ENCODE data around the gene MFSD1. TPM values are rescaled to one million over a fixed set of nuclear protein-coding genes. Genes with fewer than 3 reads are reported as not detected.

The MFSD1 gene
- total RNA-seq, 1 experiment from 2014 or later, result 23.9 TPM

DNA sequence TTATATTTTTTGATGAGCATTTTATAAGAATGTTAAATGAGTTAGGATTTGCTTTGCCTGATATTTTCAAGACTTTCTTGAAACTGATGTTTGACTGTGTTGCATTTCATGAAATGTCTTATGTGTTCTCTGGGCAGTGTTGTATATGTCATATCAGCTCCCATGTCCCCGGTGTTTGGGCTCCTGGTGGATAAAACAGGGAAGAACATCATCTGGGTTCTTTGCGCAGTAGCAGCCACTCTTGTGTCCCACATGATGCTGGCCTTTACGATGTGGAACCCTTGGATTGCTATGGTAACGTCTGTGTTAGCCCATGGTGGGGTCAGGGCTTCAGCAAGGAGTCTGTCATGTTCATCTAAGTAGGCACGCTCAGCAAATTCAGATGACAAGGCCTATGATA, 20.0 kb downstream of the MFSD1 start:
- no peaks in the 10 kb centered on the region; the same call in 1 of the 2 replicates for H3K36me3 ChIP-seq
- H3K4me3 ChIP-seq, result no peak overlapping the region
- H3K4me1 ChIP-seq, result no peaks in the 10 kb centered on the region
- no peaks in the 10 kb centered on the region for H3K27me3 ChIP-seq
- H3K27ac ChIP-seq, result no peak overlapping the region
- H3K9me3 ChIP-seq (replicated peaks), result no peaks in the 10 kb centered on the region
- DNase-seq, result no peak

DNA sequence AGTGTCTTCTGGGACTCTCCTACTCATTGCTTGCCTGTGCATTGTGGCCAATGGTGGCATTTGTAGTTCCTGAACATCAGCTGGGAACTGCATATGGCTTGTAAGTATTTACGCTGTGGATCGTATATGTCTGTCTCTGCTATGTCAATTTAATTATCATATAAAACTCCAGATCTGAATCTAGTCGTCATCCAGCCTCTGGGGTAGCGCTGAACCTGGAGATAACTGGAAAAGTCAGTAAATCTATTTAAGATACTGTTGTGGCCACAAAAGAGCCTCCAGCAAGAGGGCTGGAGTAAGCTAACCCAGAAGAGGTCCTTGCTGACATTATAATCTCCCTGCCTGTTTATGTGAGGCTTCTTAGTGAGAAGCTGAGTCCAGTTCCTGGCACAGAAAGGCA, 21.6 kb downstream of the MFSD1 start:
- Histone ChIP-seq H3K9me3 (replicated peaks) (no peaks in the 10 kb centered on the region), H3K27ac (no peak overlapping the region), H3K4me1 (no peaks in the 10 kb centered on the region), H3K36me3 (no peaks in the 10 kb centered on the region; the same call in 1 of the 2 replicates), H3K4me3 (no peak overlapping the region), H3K27me3 (no peaks in the 10 kb centered on the region)
- DNase-seq, result no peak

DNA sequence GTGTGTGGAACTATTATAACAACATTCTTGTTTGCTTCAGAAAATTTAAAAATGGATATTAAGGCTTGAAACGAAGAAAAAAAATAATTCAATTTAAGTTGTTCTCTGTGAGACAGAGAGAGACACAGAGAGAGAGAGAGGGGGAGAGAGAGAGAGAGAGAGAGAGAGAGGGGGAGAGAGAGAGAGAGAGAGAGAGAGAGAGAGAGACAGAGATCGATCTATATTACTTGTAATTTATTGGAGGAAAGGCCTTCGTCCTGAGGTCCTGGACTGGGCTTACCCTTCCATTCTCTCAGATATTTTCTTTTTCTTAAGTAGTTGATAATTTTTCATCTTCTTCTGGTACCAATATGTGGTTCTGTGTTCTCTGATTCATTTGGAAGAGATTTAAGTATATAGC, 25.9 kb downstream of the MFSD1 start:
- no peaks in the 10 kb centered on the region for H3K27me3 ChIP-seq
- DNase-seq, result no peak
- H3K4me1 ChIP-seq, result no peaks in the 10 kb centered on the region
- no peaks in the 10 kb centered on the region; the same call in 1 of the 2 replicates for H3K36me3 ChIP-seq
- H3K9me3 ChIP-seq (replicated peaks), result no peaks in the 10 kb centered on the region
- no peak overlapping the region for H3K4me3 ChIP-seq
- no peak overlapping the region for H3K27ac ChIP-seq

DNA sequence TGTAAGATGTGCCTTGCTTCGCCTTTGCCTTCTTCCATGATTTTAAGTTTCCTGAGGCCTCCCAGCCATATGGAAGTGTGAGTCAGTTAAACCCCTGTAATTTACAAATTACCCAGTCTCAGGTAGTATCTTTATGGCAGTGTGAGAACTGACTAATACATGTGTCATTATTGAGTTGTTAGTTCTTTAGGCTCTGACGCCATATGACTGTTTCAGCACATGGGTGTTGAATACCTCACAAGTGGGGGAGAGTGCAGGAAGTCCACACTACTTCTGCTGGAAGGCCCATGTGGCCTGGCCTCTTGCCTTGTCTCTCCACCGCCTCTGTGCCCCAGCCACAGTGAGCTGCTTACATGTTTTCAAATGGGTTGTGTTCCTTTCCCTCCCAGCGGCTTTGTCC, 28.5 kb downstream of the MFSD1 start:
- Histone ChIP-seq H3K27ac (no peak overlapping the region), H3K36me3 (no peaks in the 10 kb centered on the region; the same call in 1 of the 2 replicates), H3K9me3 (replicated peaks) (no peaks in the 10 kb centered on the region), H3K4me3 (no peak overlapping the region), H3K4me1 (no peaks in the 10 kb centered on the region), H3K27me3 (no peaks in the 10 kb centered on the region)
- DNase-seq, result no peak

DNA sequence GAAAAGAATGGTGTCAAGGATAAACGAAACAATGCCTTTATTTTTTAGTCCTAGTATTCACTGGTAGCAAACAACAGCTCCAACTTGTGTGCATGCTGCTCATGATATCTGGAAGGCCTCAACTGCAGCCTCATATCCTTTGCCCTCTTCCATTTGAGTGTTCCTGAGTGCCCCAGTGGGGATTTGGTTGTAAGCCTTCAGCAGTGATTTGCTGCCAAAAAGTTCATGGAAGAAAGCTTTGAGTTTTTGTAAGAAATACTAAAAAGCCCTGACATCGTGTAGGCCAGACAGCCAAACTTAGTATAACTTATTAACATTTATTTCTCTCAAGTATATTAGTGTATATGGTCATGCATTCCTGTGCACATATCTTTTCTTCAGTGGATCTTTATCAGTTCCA, 30.0 kb downstream of the MFSD1 start:
- no peak overlapping the region for H3K4me3 ChIP-seq
- no peaks in the 10 kb centered on the region; the same call in 1 of the 2 replicates for H3K36me3 ChIP-seq
- H3K9me3 ChIP-seq (replicated peaks), result no peaks in the 10 kb centered on the region
- H3K27me3 ChIP-seq, result no peaks in the 10 kb centered on the region
- no peak overlapping the region for H3K27ac ChIP-seq
- H3K4me1 ChIP-seq, result no peaks in the 10 kb centered on the region
- no peak for DNase-seq

DNA sequence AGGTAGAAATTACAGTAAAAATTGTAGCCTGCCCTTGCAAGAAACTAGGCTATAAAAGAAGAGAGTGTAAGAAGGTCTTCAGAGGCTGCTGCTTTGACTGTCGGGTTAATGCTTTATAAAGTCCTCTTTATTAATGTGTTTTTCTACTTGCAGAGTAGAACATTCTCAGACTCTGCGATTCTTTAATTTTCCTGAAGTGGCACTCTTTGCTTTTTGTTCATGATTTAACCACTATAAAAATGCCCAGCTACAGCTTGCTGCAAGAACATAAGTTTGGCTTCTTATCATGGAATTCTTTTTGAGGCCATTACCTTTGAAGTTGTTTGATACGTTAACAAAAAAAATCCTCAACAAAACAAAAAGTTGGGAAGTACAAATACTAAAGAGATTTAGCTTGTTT, 33.8 kb downstream of the MFSD1 start:
- no peak for DNase-seq
- no peaks in the 10 kb centered on the region; the same call in 1 of the 2 replicates for H3K36me3 ChIP-seq
- no peak overlapping the region for H3K27ac ChIP-seq
- H3K4me1 ChIP-seq, result no peaks in the 10 kb centered on the region
- H3K9me3 ChIP-seq (replicated peaks), result no peaks in the 10 kb centered on the region
- no peak overlapping the region for H3K4me3 ChIP-seq
- no peaks in the 10 kb centered on the region for H3K27me3 ChIP-seq

DNA sequence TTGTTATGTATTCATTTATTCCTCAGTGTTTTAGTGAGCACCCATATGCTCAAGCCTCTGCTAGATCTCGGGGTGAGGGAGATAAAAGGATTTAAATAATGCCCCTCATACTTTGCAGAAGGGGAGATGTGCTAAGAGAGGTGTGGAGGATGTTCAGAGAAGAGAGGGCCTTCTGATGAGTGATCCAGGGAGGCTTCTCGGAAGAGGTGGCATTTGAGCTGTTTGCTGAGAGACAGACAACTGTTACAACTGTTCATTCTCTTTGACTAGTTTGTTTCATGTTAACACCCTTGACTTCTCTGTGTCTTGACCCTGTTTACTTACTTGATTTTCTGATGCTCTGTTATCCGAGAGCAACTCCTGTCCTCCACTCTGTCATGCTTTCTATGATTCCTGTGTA, 34.5 kb downstream of the MFSD1 start:
- H3K27ac ChIP-seq, result no peak overlapping the region
- H3K27me3 ChIP-seq, result no peaks in the 10 kb centered on the region
- H3K4me3 ChIP-seq, result no peak overlapping the region
- no peaks in the 10 kb centered on the region for H3K9me3 ChIP-seq (replicated peaks)
- H3K36me3 ChIP-seq, result no peaks in the 10 kb centered on the region; the same call in 1 of the 2 replicates
- no peaks in the 10 kb centered on the region for H3K4me1 ChIP-seq
- DNase-seq, result no peak

DNA sequence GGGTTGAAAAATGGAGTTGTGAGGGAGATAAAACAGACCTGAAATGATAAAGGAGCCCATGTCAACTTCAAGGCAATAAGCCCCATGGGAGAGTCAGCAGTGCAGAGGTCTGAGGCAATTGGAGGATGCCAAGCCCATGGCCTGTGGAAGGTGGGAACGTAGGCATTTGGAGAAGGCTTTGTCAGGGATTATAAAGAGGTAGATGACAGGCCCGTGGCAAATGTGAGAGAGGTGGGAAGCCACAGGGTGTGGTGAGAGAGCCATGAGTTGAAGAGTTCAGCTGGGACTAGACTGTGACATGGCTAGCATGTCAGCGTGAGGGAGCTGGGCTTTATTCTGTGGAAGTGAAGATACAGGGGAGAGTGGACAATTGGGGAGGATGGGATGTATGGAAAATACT, 35.4 kb downstream of the MFSD1 start:
- no peaks in the 10 kb centered on the region for H3K36me3 ChIP-seq
- H3K27ac ChIP-seq, result no peak overlapping the region
- no peak for DNase-seq

DNA sequence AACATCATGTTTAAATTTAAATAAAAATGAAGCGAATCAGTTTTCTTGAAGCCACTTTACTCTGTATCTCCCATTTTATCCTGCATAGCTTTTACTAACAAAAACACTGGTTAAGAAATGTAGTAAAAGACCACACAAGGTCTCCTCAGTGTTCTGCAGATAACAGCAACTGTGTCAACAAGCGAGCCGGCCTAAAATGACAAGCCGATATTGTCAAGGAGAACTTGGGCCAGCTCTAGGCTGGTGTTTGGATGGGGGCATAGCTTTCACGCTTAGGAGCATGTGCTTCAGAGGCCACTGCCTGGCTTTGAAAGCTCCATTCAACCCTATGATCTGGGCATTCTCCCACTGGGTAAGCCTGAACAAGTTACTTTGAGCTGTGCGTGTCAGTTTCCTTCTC, 38.1 kb downstream of the MFSD1 start:
- no peaks in the 10 kb centered on the region for H3K9me3 ChIP-seq (replicated peaks)
- no peaks in the 10 kb centered on the region for H3K4me1 ChIP-seq
- no peaks in the 10 kb centered on the region for H3K27me3 ChIP-seq
- H3K4me3 ChIP-seq, result no peak overlapping the region
- no peaks in the 10 kb centered on the region for H3K36me3 ChIP-seq
- no peak overlapping the region for H3K27ac ChIP-seq
- DNase-seq, result peak; percentile 29 to 45

More for the DNA sequence above, 35.4 kb downstream of the MFSD1 start:
- H3K4me1 ChIP-seq, result no peaks in the 10 kb centered on the region
- H3K27me3 ChIP-seq, result no peaks in the 10 kb centered on the region
- no peak overlapping the region for H3K4me3 ChIP-seq
- no peaks in the 10 kb centered on the region for H3K9me3 ChIP-seq (replicated peaks)

DNA sequence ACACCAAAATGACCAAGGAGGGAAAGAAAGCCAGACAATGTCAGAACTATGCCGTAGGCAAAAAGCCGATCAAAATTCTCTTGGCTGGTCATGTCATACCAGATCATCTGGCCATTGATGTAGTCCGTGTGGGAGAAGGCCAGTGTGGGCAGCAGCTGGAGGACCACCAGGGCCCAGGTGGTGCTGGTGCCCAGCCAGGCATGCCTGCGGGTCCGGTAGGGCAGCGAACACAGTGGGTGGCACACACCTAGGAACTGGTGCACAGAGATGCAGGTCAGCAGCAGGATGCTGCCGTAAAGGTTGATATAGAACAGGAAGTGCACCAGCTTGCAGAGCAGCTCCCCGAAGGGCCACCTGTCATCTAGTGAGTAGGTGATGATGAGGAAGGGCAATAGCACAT, 39.5 kb downstream of the MFSD1 start:
- Histone ChIP-seq H3K27me3 (no peaks in the 10 kb centered on the region), H3K4me1 (no peaks in the 10 kb centered on the region), H3K27ac (no peak overlapping the region), H3K9me3 (replicated peaks) (no peaks in the 10 kb centered on the region), H3K36me3 (no peaks in the 10 kb centered on the region), H3K4me3 (no peak overlapping the region)
- no peak for DNase-seq

DNA sequence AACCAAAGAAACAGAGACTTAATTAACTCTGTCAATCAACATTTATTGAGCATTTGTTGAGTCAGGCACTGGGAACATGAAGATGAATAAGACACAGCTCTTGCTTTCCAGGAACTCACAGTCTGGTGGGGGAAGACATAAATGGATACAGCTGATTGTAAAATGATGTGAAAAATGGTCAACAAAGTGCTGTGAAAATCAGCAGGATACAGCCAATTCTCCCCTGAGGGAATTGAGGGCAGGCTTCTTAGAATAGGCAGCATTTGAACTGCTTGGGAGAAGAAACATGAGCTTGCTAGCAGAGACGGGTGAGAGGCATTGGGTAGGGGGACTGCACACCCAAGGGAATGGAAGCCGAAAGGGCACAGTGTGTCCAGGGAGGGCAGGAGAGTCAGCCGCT, 41.1 kb downstream of the MFSD1 start:
- Histone ChIP-seq H3K9me3 (replicated peaks) (no peaks in the 10 kb centered on the region), H3K4me1 (no peaks in the 10 kb centered on the region), H3K36me3 (no peaks in the 10 kb centered on the region), H3K27me3 (no peaks in the 10 kb centered on the region), H3K4me3 (no peak overlapping the region), H3K27ac (no peak overlapping the region)
- no peak for DNase-seq

DNA sequence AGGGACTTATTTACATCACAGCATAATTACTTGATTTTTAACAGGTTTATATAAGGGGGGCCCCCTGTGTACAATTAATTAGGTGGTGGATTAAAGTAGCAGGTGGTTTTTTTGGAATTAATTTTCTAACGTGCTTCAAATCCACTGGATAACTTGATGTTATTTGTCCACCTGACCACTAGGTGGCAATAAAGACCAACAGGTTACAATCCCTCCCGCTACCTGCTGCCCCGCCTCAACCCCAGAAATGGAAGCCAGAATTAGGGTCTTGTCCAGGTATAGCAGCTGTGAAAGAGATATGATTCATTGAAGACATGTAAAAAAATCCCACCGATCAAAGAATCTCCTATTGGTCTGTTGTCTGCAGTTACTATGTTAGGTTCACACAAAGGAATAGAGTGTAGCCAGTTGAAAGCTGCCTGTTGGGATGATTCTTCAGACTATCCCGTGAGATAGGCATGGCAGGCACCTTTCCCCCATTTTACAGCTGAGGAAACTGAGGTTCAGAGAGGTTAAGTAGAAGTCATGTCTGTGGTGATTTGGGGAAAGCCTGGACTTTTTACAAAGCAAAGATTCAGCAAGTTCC, 44.0 kb downstream of the MFSD1 start:
- Histone ChIP-seq H3K27ac (no peak overlapping the region), H3K9me3 (replicated peaks) (no peaks in the 10 kb centered on the region), H3K27me3 (no peaks in the 10 kb centered on the region), H3K36me3 (no peaks in the 10 kb centered on the region), H3K4me3 (no peak overlapping the region), H3K4me1 (no peaks in the 10 kb centered on the region)
- peak in 1 of 2 experiments; percentile 47 for DNase-seq

DNA sequence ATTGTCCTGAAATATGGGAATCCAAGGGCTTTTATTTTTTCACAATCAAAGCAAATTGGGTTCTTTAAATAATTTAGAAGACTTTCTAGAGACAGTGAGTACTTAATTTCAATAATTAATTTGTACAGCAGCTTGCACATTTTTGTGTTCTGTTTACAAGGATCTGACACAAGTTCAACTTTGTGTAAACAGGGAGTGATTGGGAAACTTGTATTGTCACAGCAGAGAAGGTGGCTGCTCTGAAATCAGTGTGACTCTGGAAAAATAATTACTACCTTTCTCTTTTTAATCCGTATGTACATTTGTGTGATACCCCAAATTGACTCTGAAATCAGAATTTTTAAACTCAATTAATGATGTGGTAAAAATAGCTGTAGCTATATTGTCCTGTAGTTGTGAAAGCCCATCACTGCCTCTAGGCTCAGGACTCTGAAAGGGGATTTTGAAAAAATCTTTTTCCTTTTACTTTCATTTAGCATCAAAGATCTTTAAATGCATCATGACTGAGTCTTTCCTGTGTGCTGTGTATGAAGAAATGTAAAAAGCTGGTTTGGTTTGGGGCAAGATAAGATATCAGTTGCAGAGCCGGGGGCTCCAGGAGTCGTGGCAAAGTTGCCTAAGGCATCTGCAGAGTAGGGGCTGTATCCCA, 45.1 kb downstream of the MFSD1 start:
- Histone ChIP-seq H3K4me3 (no peak overlapping the region), H3K36me3 (no peaks in the 10 kb centered on the region; the same call in 1 of the 2 replicates), H3K27ac (no peak overlapping the region), H3K27me3 (no peaks in the 10 kb centered on the region), H3K9me3 (replicated peaks) (no peaks in the 10 kb centered on the region), H3K4me1 (no peaks in the 10 kb centered on the region)
- DNase-seq, result no peak

DNA sequence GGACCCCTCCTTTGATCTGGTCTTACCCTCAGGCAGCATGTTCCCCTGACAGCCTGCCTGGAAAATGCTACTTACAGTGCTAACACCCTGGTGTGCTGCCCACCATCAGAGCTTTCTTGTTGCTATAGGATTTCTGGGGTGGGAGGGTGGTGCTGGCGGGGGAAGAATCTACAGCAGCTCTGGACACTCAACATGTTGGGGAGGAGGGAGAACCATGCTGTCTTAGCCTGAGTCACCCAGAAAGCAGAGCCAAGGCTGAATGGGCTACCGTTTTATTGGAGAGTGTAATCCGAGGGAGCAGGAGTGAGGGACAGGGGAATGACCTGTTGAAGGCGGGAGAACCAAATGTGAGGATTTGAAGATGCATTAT, 45.6 kb downstream of the MFSD1 start:
- H3K4me1 ChIP-seq, result no peaks in the 10 kb centered on the region
- DNase-seq, result no peak
- H3K27ac ChIP-seq, result no peak overlapping the region
- no peaks in the 10 kb centered on the region for H3K27me3 ChIP-seq
- no peaks in the 10 kb centered on the region; the same call in 1 of the 2 replicates for H3K36me3 ChIP-seq
- no peaks in the 10 kb centered on the region for H3K9me3 ChIP-seq (replicated peaks)
- no peak overlapping the region for H3K4me3 ChIP-seq

DNA sequence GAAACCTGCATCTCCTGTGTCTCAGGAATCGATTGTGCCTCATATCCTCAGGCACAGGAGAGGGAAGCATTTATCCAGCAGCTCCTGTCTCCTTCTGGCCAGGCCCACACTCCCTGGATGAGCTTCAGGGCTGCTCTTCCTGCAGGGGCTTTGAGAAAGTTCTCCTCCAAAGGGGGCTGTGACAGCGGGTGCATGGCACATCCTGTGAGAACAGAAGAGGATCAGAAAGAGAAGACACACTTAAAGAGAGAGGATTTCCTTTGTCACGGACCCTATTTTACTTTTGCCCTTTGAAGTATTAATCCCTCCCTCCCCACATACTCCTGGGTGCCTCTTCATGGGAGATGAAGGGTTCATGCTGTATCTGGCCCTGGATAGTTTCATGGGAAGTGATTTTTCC, 46.0 kb downstream of the MFSD1 start:
- no peaks in the 10 kb centered on the region for H3K9me3 ChIP-seq (replicated peaks)
- no peaks in the 10 kb centered on the region for H3K27me3 ChIP-seq
- no peaks in the 10 kb centered on the region for H3K4me1 ChIP-seq
- H3K4me3 ChIP-seq, result no peak overlapping the region
- no peak for DNase-seq
- no peak overlapping the region for H3K27ac ChIP-seq
- no peaks in the 10 kb centered on the region; the same call in 1 of the 2 replicates for H3K36me3 ChIP-seq

DNA sequence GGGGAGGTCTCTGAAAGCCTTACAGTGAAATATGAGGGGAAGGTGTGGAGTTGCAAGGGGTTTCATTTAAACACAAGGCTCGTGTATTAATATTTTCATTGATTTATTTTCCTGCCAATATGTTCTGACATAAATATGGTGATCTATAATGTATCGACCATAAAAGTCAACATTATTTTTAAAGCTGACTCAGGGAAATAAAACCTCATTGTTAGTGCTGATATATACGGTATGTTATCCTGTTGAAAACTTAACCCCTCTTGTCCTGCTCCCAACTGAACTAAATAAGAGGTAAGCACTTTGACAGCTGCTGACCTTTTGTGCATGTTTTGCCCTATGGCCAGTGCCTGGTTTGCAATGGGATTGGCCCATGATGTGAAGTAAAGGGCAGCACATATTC, 47.9 kb downstream of the MFSD1 start:
- Histone ChIP-seq H3K27ac (no peak overlapping the region), H3K9me3 (replicated peaks) (no peaks in the 10 kb centered on the region), H3K4me1 (no peaks in the 10 kb centered on the region), H3K36me3 (no peaks in the 10 kb centered on the region; the same call in 1 of the 2 replicates), H3K27me3 (no peaks in the 10 kb centered on the region), H3K4me3 (no peak overlapping the region)
- DNase-seq, result no peak
